HUES6 (cell line): ENCODE measurements around the gene UXS1.

ENCODE experiments used
- H3K27ac ChIP-seq: 2 replicates; pipeline ENCODE4 v1.7.0; 2013; ENCODE audit warnings: low read depth, mild to moderate bottlenecking, low read length, inconsistent platforms
- H3K27me3 ChIP-seq: 2 replicates; pipeline ENCODE4 v1.6.1; 2013; ENCODE audit warnings: low read length; ENCODE audit not compliant: control insufficient read depth, insufficient read depth
- H3K36me3 ChIP-seq: 2 replicates; pipeline ENCODE4 v1.6.1; 2013; ENCODE audit warnings: low read length; ENCODE audit not compliant: control insufficient read depth, insufficient read depth
- H3K4me1 ChIP-seq: 2 replicates; pipeline ENCODE4 v1.6.1; 2013; ENCODE audit warnings: low read length; ENCODE audit not compliant: control insufficient read depth, insufficient read depth
- H3K4me3 ChIP-seq: 2 replicates; pipeline ENCODE4 v1.5.1; 2013; ENCODE audit warnings: low read depth, low read length
- H3K9ac ChIP-seq: one replicate; pipeline ENCODE4 v1.6.1; 2013; ENCODE audit warnings: mild to moderate bottlenecking, low read length
- H3K9me3 ChIP-seq: 2 replicates; pipeline ENCODE4 v1.6.1; 2013; ENCODE audit warnings: low read depth, low read length; ENCODE audit not compliant: control insufficient read depth, insufficient read depth

The UXS1 gene

GRCh38 chr2:106189325-106189724 is 4.8 kb downstream of the UXS1 start:
- H3K4me3 ChIP-seq, result no peak overlapping the region
- no peaks in the 10 kb centered on the region for H3K9me3 ChIP-seq
- H3K4me1 ChIP-seq, result peaks cover 38% of the 10 kb centered on the region
- H3K9ac ChIP-seq, result no peak overlapping the region
- no peak overlapping the region for H3K27ac ChIP-seq
- H3K36me3 ChIP-seq, result no peaks in the 10 kb centered on the region
- no peaks in the 10 kb centered on the region for H3K27me3 ChIP-seq

DNA sequence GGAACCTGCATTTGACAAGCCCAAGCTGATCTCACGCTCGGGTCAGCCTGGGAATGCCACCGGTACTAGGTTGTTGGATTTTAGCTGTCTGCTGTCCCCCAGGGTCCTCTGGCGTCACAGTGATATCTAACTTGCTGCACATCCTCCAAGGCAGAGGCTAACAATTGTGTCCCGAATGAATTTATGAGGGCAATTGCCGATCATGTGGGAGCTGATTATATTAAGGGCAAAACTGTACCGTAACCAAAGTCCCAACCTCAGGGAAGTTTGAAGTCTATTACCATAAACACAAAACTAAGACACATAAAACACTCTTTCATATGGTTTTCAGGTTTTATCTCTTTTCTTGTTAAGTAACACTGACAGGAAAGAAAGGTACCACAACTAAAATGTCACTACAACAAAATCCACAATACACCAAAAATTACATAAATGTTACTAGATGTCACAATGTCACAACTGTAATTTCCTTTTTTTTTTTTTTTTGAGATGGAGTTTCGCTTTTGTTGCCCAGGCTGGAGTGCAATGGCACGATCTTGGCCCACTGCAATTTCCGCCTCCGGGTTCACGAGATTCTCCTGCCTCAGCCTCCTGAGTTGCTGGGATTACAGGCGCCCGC is 6.7 kb downstream of the UXS1 start:
- H3K36me3 ChIP-seq, result no peaks in the 10 kb centered on the region
- H3K9ac ChIP-seq, result no peak overlapping the region
- no peaks in the 10 kb centered on the region for H3K9me3 ChIP-seq
- H3K27ac ChIP-seq, result no peak overlapping the region
- H3K4me1 ChIP-seq, result peaks cover 32% of the 10 kb centered on the region
- H3K4me3 ChIP-seq, result no peak overlapping the region
- no peaks in the 10 kb centered on the region for H3K27me3 ChIP-seq

- Histone ChIP-seq H3K9me3 (no peaks in the 10 kb centered on the region), H3K9ac (no peak overlapping the region), H3K36me3 (no peaks in the 10 kb centered on the region), H3K27me3 (no peaks in the 10 kb centered on the region), H3K4me1 (peaks cover 19% of the 10 kb centered on the region), H3K4me3 (no peak overlapping the region), H3K27ac (no peak overlapping the region)
Measured at GRCh38 chr2:106185475-106186184, 8.5 kb downstream of the UXS1 start.

DNA sequence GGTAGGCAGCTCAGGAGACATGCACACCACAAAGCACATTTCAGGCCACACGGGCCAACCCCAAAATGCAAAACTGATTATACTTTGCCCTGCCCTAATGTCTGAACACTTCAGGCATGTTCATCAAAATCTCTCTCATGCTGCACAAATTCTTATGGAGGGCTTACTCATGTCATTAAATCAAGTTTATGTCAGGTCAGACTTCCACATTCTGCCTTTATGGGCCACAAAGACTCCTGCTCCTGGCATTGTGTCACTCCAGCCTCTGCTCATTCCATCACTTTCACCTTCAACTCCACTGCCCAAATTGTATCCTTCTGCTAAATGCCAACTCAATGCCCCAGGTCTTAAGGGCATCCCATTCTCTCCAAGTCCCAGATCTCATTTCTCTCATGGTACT is 9.2 kb downstream of the UXS1 start:
- Histone ChIP-seq H3K4me3 (no peak overlapping the region), H3K9me3 (no peaks in the 10 kb centered on the region), H3K9ac (no peak overlapping the region)

GRCh38 chr2:106184394-106184793 is 9.7 kb downstream of the UXS1 start:
- H3K9ac ChIP-seq, result no peak overlapping the region
- no peaks in the 10 kb centered on the region for H3K9me3 ChIP-seq
- H3K27ac ChIP-seq, result no peak overlapping the region
- H3K4me1 ChIP-seq, result peaks cover 9% of the 10 kb centered on the region
- H3K36me3 ChIP-seq, result no peaks in the 10 kb centered on the region
- no peak overlapping the region for H3K4me3 ChIP-seq
- H3K27me3 ChIP-seq, result no peaks in the 10 kb centered on the region

More for the DNA sequence above, 9.2 kb downstream of the UXS1 start:
- Histone ChIP-seq H3K4me1 (peaks cover 14% of the 10 kb centered on the region), H3K36me3 (no peaks in the 10 kb centered on the region), H3K27me3 (no peaks in the 10 kb centered on the region), H3K27ac (no peak overlapping the region)

GRCh38 chr2:106183101-106183696 is 10.9 kb downstream of the UXS1 start:
- H3K9ac ChIP-seq, result no peak overlapping the region

GRCh38 chr2:106181064-106181463 is 13.0 kb downstream of the UXS1 start:
- H3K4me1 ChIP-seq, result peaks cover 6% of the 10 kb centered on the region; the same call in 1 of the 2 replicates
- H3K36me3 ChIP-seq, result 0 out of 2 replicates have a peak, but pooled peaks cover 5% of the 10 kb centered on the region
- no peak overlapping the region for H3K9ac ChIP-seq
- no peak overlapping the region for H3K27ac ChIP-seq
- H3K9me3 ChIP-seq, result no peaks in the 10 kb centered on the region
- H3K4me3 ChIP-seq, result no peak overlapping the region
- H3K27me3 ChIP-seq, result no peaks in the 10 kb centered on the region

More at GRCh38 chr2:106183101-106183696, 10.9 kb downstream of the UXS1 start:
- no peak overlapping the region for H3K4me3 ChIP-seq
- H3K27me3 ChIP-seq, result no peaks in the 10 kb centered on the region
- no peaks in the 10 kb centered on the region for H3K36me3 ChIP-seq
- H3K4me1 ChIP-seq, result no peaks in the 10 kb centered on the region; the same call in 1 of the 2 replicates
- no peaks in the 10 kb centered on the region for H3K9me3 ChIP-seq
- H3K27ac ChIP-seq, result no peak overlapping the region

GRCh38 chr2:106180602-106181001 is 13.5 kb downstream of the UXS1 start:
- Histone ChIP-seq H3K9me3 (no peaks in the 10 kb centered on the region), H3K27ac (no peak overlapping the region), H3K27me3 (no peaks in the 10 kb centered on the region), H3K9ac (no peak overlapping the region), H3K4me1 (peaks cover 6% of the 10 kb centered on the region; the same call in 1 of the 2 replicates), H3K4me3 (no peak overlapping the region), H3K36me3 (0 out of 2 replicates have a peak, but pooled peaks cover 5% of the 10 kb centered on the region)

DNA sequence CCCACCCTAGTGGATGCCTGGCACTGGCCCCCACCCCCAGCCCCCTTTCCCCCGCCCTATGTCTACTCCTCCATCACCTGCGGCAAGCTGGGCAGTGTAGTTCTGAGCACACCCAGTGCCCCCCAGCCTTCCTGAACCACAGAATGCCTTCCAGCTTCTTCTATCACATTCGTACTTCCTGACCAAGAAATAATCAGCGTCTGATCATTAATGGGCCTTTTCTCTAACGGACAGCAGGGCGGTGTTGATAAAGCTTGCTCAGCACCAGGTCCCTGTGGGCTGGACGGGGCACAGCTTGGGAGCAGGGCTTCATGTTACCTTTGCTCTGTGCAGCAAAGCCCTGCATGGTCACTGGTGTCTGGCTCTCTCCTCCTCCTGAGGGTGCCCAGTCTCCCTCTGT is 15.4 kb downstream of the UXS1 start:
- Histone ChIP-seq H3K4me1 (peaks cover 6% of the 10 kb centered on the region; the same call in 1 of the 2 replicates), H3K36me3 (0 out of 2 replicates have a peak, but pooled peaks cover 5% of the 10 kb centered on the region), H3K4me3 (no peak overlapping the region), H3K9me3 (no peaks in the 10 kb centered on the region), H3K27ac (no peak overlapping the region), H3K27me3 (no peaks in the 10 kb centered on the region), H3K9ac (no peak overlapping the region)

DNA sequence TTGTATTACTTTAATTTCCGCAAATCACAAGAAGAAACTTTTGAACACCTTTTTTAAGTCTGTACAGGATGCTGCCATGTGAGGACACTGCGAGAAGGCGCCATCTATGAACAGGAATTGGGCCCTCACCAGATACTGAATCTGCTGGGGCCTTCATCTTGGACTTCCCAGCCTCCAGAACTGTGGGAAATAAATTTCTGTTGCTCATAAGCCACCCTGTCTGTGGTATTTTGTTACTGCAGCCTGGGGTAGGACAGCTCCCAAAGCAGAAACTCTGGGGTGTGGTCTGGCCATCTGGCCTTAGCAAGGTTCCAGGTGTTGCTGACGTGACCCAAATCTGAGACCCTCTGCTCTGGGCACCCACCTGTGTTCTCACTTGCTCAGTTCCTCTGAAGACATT is 16.5 kb downstream of the UXS1 start:
- H3K27me3 ChIP-seq, result no peaks in the 10 kb centered on the region
- no peak overlapping the region for H3K9ac ChIP-seq
- no peak overlapping the region for H3K27ac ChIP-seq
- H3K9me3 ChIP-seq, result no peaks in the 10 kb centered on the region
- peaks cover 6% of the 10 kb centered on the region; the same call in 1 of the 2 replicates for H3K4me1 ChIP-seq
- H3K4me3 ChIP-seq, result no peak overlapping the region
- 0 out of 2 replicates have a peak, but pooled peaks cover 5% of the 10 kb centered on the region for H3K36me3 ChIP-seq
